ENCODE measurements around the gene CBLC.
A peak's percentile ranks its signal among the peaks of the same experiment; 100 is the strongest.

The CBLC gene

DNA sequence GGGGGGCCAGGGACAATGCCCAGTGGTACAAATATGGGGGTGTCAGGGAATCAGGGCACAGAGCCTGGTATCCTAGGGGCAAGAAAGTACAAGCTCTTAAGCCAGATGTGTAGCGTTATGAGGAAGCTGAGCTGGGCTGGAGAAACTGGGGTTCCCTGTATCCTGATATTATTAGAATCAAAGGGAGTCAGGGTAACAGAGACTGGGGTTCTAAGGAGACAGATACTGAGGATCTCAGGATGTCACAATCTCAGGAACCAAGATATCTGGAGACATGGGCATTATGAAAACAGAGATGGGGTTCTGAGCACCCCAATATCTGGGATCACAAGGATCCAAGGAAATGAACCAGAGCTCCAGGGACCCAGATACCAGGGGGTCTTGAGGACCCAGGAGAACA lies 28.4 kb upstream of the CBLC start:
- no peak for DNase-seq (ENCODE audit: low read depth, low spot score)
- no peaks in the 10 kb centered on the region; the same call in 1 of the 2 replicates for H3K36me3 ChIP-seq (ENCODE audit: insufficient read depth, low read length)
- H3K9ac ChIP-seq (ENCODE audit: insufficient read length) = peak overlapping the region; percentile 74
- peak overlapping the region; percentile 95 for H3K4me3 ChIP-seq
- no peak for TF ChIP-seq FOXP2 (optimal IDR thresholded peaks at IDR 0.05; ENCODE audit: control extremely low read depth, extremely low read length, insufficient read depth)
- TF ChIP-seq POLR2AphosphoS5 (IDR thresholded peaks at IDR 0.05; ENCODE audit: borderline replicate concordance, low read depth, low read length) = no peak
- no peak for TF ChIP-seq EZH2 (IDR thresholded peaks at IDR 0.05)
- no peak overlapping the region for H3K27ac ChIP-seq
- H3K9me3 ChIP-seq (ENCODE audit: low read depth, low read length) = no peaks in the 10 kb centered on the region

DNA sequence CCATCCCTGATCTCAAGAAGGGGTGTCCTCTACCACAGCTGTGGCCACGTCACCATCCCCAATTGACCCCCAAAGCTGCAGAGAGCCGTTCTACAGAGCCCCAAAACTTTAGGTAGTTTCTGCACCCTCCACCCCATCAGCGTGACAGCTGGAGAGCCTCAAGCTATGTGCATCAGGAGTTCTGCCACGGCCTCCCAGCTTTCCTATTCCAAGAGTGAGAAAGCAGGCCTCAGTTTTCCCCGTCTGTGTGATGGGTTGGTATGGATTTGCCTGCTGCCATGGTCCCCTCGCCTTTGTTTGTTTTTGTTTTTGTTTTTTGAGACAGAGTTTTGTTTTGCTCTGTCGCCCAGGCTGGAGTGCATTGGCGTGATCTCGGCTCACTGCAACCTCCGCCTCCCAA lies 27.7 kb upstream of the CBLC start:
- Histone ChIP-seq H3K27ac (no peak overlapping the region), H3K9me3 (ENCODE audit: low read depth, low read length) (no peaks in the 10 kb centered on the region), H3K9ac (ENCODE audit: insufficient read length) (no peak overlapping the region), H3K4me3 (no peak overlapping the region), H3K36me3 (ENCODE audit: insufficient read depth, low read length) (no peaks in the 10 kb centered on the region; the same call in 1 of the 2 replicates)
- TF ChIP-seq FOXP2 (optimal IDR thresholded peaks at IDR 0.05; ENCODE audit: control extremely low read depth, extremely low read length, insufficient read depth) (no peak), EZH2 (IDR thresholded peaks at IDR 0.05) (no peak), POLR2AphosphoS5 (IDR thresholded peaks at IDR 0.05; ENCODE audit: borderline replicate concordance, low read depth, low read length) (no peak)
- no peak for DNase-seq (ENCODE audit: low read depth, low spot score)

DNA sequence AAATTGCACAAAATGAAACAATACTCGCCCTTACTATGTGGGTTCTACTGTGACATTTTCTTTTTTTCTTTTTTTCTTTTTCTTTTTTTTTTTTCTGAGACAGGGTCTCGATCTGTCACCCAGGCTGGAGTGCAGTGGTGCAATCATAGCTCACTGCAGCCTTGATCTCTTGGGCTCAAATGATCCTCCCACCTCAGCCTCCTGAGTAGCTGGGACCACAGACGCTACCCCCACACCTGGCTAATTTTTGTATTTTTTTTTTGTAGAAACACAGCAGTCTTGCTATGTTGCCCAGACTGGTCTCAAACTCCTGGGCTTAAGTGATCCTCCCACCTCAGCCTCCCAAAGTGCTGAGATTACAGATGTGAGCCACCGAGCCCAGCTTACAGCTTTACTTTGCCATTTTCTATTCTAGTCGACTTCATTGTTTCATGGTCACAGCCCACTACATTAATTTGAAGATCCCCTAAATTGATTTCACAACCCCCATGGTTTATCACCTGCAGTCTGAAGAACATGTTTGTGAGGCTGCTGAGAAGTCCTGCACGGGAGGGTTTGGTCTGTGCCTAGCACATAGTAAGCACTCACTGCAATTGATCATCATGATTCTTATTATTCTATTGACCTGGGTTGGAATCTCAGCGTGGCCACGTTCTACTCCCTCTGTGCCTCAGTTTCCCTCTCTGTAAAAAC lies 25.4 kb upstream of the CBLC start:
- Histone ChIP-seq H3K36me3 (ENCODE audit: insufficient read depth, low read length) (no peaks in the 10 kb centered on the region; the same call in none of the 2 replicates), H3K9ac (ENCODE audit: insufficient read length) (no peak overlapping the region), H3K27ac (peak overlapping the region; percentile 50; the same call in 1 of the 2 replicates), H3K4me3 (no peak overlapping the region; the same call in 1 of the 2 replicates), H3K9me3 (ENCODE audit: low read depth, low read length) (no peaks in the 10 kb centered on the region)
- TF ChIP-seq FOXP2 (optimal IDR thresholded peaks at IDR 0.05; ENCODE audit: control extremely low read depth, extremely low read length, insufficient read depth) (no peak), EZH2 (IDR thresholded peaks at IDR 0.05) (no peak), POLR2AphosphoS5 (IDR thresholded peaks at IDR 0.05; ENCODE audit: borderline replicate concordance, low read depth, low read length) (no peak)
- DNase-seq (ENCODE audit: low read depth, low spot score) = no peak

DNA sequence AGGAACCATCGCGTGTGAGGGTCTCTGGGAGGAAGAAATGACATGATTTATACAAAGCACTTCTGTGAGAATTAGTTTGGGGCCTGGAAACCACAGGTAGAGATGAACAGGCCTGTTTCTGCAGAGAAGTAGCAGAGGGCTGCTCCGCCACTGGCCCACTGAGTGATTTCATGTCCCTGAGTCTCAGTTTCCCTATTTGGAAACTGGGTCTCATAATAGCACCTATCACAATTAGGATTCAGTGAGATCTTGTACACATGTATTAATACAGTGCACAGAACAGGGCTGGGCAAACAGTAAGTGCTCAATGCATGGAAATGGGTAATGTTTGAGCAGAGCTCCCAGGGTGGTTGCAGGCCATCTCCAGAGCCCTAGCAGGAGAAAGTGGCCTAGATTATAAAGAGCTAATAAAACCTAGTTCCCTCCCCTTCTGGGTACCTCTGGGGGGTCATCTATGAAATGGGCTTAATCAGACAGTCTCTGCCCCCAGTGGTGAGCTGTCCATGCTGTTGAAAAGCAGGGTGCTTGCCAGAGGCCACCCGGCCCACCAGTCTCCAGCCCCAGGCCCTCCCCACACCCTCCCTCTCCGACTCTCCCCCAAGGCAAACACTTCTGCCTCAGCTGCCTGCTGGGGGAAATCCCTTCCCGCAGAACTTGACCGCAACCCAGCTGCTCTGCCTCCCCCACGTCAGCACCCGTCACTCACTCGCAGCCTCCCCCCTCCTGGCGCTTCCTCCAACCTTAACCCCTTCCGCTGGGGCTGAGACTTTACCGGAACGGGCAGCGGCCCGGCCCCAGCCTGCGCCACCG lies 24.7 kb upstream of the CBLC start:
- H3K36me3 ChIP-seq (ENCODE audit: insufficient read depth, low read length) = no peaks in the 10 kb centered on the region; the same call in none of the 2 replicates
- H3K27ac ChIP-seq = peak overlapping the region; percentile 50; the same call in 1 of the 2 replicates
- no peak overlapping the region for H3K9ac ChIP-seq (ENCODE audit: insufficient read length)
- TF ChIP-seq POLR2AphosphoS5 (IDR thresholded peaks at IDR 0.05; ENCODE audit: borderline replicate concordance, low read depth, low read length) = no peak; the same call in 1 of the 2 replicates
- DNase-seq (ENCODE audit: low read depth, low spot score) = no peak
- H3K9me3 ChIP-seq (ENCODE audit: low read depth, low read length) = no peaks in the 10 kb centered on the region
- H3K4me3 ChIP-seq = peak overlapping the region; percentile 49; the same call in 1 of the 2 replicates

DNA sequence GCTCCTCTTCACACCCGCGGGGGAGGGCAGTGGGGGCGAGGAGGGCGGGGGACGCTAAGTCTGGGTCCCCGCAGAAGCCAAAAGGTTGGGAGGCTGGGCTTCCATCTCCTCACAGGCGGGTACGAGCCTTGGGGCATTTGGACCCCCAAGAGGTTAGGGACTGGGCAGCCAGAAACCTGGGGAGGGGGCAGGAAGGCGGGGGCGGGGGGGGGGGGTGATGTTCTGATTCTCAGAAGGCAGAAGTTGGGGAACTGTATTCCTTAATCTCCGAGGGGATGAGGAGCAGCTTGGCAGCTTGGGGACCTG lies 24.1 kb upstream of the CBLC start:
- Histone ChIP-seq H3K36me3 (ENCODE audit: insufficient read depth, low read length) (no peaks in the 10 kb centered on the region; the same call in none of the 2 replicates), H3K4me3 (peak overlapping the region; percentile 49; the same call in 1 of the 2 replicates), H3K9ac (ENCODE audit: insufficient read length) (no peak overlapping the region), H3K27ac (0 out of 2 replicates have a peak overlapping the region, but pooled peaks have one; percentile 42), H3K9me3 (ENCODE audit: low read depth, low read length) (no peaks in the 10 kb centered on the region)
- DNase-seq (ENCODE audit: low read depth, low spot score) = no peak
- TF ChIP-seq POLR2AphosphoS5 (IDR thresholded peaks at IDR 0.05; ENCODE audit: borderline replicate concordance, low read depth, low read length) = no peak
- no peak for TF ChIP-seq EZH2 (IDR thresholded peaks at IDR 0.05)
- TF ChIP-seq FOXP2 (optimal IDR thresholded peaks at IDR 0.05; ENCODE audit: control extremely low read depth, extremely low read length, insufficient read depth) = no peak

DNA sequence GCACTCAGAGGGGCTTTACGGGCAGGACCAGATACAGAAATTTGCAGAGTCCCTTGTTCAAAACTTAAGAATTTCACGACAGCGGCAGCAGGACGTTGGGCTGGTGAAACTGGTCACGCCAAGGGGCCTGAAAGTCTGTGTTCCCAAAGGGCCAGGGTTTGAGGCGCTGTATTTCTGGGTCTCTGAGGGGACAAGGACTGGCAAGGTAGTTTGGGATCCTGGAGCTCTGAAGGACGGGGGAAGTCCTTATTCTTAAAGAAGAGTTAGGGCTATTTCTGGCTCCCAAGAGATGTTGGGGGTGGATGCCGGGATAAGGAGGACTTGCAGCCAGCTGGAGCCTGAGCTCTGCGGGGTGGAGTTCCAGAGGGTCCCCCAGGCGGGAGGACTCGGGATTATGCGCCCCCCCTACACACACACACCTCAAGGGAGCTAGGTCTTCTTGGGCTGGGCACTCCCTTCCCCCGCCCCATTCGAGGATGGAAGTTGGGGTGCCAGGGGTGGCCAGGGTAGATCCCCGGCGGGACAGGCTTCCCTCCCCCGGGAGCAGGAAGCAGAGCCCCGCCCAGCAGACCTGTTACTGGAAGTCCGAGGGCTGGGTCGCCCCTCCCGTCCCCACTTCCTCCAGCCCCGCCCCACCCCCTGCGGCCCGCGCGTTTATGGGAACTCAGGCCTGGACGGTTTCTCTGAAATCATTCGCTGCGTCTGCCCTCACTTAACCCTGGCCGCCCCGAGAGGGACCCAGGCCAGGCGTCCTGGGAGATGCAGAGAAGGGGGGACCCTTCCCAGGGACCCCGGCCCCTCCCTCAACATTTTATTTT lies 23.5 kb upstream of the CBLC start:
- Histone ChIP-seq H3K27ac (no peak overlapping the region), H3K36me3 (ENCODE audit: insufficient read depth, low read length) (no peaks in the 10 kb centered on the region; the same call in none of the 2 replicates), H3K9ac (ENCODE audit: insufficient read length) (no peak overlapping the region), H3K9me3 (ENCODE audit: low read depth, low read length) (no peaks in the 10 kb centered on the region), H3K4me3 (no peak overlapping the region)
- DNase-seq (ENCODE audit: low read depth, low spot score) = no peak
- no peak for TF ChIP-seq EZH2 (IDR thresholded peaks at IDR 0.05)
- TF ChIP-seq FOXP2 (optimal IDR thresholded peaks at IDR 0.05; ENCODE audit: control extremely low read depth, extremely low read length, insufficient read depth) = no peak
- no peak for TF ChIP-seq POLR2AphosphoS5 (IDR thresholded peaks at IDR 0.05; ENCODE audit: borderline replicate concordance, low read depth, low read length)

DNA sequence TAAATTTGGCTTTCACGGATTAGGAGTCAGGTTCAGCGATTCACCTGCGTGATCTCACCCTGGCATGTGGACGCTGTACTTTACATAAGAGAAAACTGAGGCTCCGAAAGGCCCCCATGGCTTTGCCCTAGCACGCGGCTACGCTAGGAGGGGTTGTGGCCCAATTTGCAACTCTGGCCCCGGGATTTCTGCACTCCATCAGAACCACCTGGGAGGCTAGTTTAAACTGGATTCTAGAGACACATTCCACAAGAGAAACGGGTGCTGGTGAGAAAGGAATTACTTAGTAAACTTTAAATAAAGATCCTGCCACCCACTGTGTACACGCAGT lies 23.0 kb upstream of the CBLC start:
- no peak for DNase-seq (ENCODE audit: low read depth, low spot score)
- no peak overlapping the region for H3K27ac ChIP-seq
- no peak for TF ChIP-seq EZH2 (IDR thresholded peaks at IDR 0.05)
- H3K36me3 ChIP-seq (ENCODE audit: insufficient read depth, low read length) = peaks cover under 1% of the 10 kb centered on the region
- H3K4me3 ChIP-seq = no peak overlapping the region
- H3K9ac ChIP-seq (ENCODE audit: insufficient read length) = no peak overlapping the region
- H3K9me3 ChIP-seq (ENCODE audit: low read depth, low read length) = no peaks in the 10 kb centered on the region

DNA sequence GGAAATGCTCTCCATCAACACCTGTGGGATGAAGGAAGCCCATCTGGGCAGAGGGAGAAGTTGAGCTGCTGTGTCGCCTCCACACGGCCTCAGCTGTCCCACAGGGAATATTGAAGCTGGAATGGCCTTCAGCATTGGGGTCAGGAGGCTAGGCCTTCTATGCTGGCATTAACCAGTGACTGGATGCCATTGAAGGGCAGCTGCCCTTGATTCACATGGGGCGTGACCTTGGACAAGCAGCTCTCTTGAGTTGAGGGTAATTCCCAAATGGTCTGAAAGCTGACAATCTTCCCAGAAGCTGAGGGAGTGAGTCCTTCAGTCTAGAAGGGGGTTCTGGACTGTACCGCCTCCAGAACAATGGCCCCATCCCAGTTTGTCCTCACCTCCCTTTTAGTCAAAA lies 22.5 kb upstream of the CBLC start:
- Histone ChIP-seq H3K4me3 (no peak overlapping the region), H3K36me3 (ENCODE audit: insufficient read depth, low read length) (peaks cover 3% of the 10 kb centered on the region), H3K27ac (no peak overlapping the region), H3K9ac (ENCODE audit: insufficient read length) (no peak overlapping the region), H3K9me3 (ENCODE audit: low read depth, low read length) (no peaks in the 10 kb centered on the region)
- TF ChIP-seq POLR2AphosphoS5 (IDR thresholded peaks at IDR 0.05; ENCODE audit: borderline replicate concordance, low read depth, low read length) = no peak
- TF ChIP-seq FOXP2 (optimal IDR thresholded peaks at IDR 0.05; ENCODE audit: control extremely low read depth, extremely low read length, insufficient read depth) = no peak
- no peak for DNase-seq (ENCODE audit: low read depth, low spot score)

All from SK-N-MC (cell line).